GM19099 (cell line): ENCODE data around the gene NKD1.

Source experiments
- POLR2A ChIP-seq: IDR thresholded peaks from 3 replicates; pipeline ENCODE4 v1.6.1; 2011; ENCODE audit warnings: low read depth; ENCODE audit not compliant: insufficient read length; ENCODE audit errors: extremely low read depth

The NKD1 gene

DNA sequence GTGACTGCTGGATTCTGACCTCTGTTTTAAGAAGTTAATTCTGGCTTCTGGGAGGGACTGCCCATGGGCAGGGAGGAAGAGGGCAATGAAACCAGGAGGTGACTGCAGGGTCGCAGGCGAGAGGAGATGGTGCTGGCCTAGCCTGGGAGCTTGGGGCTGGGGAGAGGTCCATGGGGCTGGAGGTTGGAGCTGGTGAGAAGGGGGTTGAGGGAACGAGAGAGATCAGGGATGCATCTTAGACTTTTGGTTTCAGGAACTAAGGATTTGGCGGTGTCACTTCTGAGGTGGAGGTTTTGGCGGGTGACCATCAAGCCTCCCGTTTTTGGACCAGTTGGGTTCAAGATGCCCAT, 64.6 kb downstream of the NKD1 start:
- no peak for TF ChIP-seq POLR2A

DNA sequence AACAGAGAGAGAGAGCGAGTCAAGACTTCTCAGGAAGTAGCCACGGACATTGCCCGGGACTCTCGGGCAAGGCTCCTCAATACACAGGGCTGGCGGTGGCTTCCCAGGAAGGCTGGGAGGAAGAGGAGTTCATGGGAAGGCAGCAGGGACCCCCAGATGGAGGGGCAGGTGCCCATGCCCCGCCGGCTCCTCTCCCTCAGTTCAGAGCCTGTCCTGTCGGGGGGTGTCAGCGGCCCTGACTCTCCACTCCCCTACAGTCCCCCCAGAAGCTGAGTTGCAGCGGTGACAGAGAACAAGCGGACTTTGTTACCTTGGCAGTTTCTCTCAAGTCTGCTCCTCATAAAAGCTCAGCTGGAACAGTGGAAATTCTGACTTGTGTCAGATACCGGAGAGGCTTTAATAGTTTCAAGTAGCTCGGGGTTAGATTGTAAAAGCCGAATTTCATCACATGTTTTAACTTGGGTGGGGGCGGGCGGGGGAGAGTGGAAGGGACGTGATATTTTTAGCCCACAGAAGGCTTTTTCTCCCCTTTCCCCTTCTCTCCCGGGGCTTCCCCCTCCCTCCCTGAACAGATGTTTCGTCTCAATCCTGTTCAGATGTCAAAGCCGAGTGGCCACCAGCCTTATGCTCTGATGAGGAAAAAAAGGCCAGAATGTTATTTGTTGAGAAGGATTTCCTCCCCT, 65.2 kb downstream of the NKD1 start:
- TF ChIP-seq POLR2A = no peak

DNA sequence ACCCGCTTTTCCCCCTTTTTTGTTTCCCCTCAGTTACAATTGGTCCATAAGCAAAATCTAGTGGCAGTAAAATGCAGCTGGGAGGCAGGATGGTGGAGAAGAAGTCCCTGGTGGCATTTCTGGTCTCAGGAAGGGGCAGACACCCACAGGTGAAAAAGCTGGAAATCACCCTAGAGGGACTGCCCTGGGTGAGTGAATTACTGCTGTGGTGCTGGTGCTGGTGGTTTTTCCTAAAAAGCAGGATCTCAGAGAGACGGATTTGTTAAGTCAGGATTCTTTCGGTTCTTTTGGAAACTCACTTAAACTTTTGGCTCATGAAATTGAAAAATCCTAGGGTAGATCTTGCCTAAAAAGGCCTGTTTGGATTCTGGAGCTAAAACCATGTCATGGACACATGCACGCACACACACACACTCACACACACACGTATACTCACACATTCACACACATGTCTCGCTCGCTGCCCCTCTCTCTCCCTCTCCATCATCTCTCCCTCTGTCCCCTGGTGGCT, 65.8 kb downstream of the NKD1 start:
- no peak for TF ChIP-seq POLR2A

DNA sequence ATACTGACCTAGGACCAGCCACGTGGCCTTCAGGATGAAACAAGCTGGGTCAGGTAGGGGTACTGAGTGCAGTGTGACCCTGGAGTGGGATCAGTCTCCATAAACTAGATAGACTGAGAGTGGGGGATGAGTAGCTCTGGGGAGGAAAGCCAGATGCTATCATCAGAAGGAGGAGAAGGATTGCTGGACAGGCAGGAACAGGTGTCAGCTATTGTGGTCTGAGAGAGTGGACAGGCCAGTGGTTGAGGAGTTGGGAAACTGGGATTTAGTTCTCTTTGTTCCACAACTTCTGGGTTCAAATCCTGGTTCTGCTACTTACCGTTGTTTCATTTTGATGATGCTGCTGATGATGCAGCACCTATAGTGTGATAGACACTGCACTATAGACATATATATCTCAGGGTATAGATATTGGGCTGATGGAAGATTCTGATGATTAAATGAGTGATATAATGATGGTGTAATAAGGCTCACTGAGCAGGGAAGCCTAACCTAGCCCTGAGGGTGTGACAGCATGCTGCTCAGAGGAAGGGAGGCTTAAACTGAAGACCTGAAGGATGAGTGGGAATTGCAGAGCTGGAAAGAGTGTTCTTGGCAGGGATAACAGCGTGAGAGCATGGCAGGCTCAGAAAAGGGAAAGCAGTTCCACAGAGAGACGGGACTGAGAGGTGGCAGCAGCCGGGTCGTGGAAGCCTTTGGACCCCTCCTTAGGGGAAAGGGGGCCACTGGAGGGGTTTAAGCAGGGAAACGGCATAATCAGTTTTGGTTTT, 66.9 kb downstream of the NKD1 start:
- TF ChIP-seq POLR2A = no peak

DNA sequence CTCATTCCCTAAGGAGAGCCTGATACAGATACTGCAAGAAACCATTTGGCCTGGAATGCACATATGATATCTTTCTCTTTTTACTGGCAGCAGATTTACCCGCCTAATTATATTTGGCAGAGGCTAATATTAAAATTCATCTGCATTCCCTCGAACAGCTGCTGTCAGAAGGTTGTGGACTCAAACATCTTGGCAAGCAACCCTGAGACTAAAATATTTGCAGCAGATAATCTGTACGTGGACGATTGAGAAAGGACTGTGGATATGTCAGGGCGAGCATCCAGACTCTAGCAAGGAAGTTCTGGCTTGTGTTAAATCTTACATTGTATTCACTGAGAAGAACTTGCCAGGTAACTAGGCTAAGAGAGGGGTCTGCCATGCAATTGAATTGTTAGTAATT, 67.7 kb downstream of the NKD1 start:
- no peak for TF ChIP-seq POLR2A

DNA sequence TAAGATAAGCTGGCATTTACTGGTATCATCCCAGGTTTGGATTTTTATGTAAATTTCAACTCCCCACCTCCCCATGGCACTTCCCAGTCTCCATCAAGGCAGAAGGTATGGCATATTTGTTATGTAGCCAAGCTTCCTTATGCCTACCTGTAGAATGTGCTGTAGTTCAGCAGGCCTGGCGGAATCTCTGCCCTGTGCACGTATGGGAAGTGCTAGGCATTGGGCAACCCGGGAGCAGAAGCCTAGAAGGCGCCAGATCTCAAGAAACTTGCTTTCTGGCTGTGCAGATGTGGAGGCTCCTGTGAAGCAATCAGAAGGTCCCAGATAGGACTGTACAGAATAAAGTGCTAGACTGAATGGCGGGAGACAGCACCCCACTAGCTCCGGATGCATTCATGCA, 68.2 kb downstream of the NKD1 start:
- no peak for TF ChIP-seq POLR2A

DNA sequence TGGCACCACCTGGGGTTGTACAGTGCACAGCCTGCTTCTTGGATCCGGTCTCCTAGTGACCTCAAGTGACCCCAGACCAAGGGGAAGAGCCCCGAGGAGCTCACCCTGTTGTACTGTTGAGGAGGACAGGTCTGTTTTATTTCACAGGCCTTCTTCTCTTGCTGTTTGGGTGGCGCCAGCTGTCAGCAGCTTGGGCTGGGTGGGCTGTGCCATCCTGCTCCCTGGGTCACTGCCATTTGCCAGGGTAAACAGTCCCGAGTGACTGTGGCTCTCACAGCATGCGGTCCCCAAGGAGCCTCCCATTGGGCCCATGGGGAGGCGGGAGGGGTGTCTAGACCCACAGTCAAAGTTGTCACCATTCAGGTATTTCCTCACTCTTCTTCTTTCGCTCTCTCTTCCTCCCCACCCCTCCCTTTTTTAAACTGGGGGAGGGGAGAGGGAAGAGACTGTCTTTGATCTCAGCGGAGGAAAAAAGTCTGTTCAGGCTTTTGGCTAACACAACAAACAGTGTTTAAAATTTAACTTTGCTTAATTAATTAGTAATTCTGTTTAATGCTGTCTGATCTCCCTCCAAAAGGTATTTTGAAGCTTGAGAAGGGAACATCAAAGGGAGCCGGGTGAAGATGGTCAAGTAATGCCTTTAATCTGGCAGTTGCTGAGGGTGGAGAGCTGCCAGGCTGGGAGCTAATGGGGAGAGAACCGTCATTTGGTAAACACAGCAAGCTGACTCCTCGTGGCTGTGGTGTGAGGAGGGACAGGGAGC, 68.9 kb downstream of the NKD1 start:
- TF ChIP-seq POLR2A = no peak

DNA sequence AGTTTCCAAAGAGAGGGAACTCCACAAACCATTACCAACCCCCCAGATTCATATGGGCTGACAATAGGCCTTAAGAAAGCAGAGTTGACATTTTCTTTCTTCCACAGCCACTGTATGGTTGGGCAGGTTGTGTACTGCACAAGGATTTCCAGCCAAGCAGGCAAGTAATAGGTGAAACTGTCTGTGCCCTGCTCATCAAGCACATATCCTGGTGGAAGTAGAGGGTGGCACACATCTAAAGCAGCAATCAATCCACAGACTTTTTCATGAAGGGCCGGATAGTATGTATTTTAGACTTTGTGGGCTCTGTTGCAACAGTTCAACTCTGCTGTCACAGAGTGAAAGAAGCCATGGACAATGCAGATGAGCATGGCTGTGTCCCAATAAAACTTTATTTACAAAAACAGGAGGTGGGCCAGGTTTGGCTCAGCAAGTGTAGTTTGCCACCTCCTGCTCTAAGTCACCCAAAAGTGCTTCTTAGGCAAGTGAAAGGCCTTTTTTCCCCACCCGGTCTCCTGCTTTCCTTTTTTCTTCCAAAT, 69.5 kb downstream of the NKD1 start:
- TF ChIP-seq POLR2A = no peak

DNA sequence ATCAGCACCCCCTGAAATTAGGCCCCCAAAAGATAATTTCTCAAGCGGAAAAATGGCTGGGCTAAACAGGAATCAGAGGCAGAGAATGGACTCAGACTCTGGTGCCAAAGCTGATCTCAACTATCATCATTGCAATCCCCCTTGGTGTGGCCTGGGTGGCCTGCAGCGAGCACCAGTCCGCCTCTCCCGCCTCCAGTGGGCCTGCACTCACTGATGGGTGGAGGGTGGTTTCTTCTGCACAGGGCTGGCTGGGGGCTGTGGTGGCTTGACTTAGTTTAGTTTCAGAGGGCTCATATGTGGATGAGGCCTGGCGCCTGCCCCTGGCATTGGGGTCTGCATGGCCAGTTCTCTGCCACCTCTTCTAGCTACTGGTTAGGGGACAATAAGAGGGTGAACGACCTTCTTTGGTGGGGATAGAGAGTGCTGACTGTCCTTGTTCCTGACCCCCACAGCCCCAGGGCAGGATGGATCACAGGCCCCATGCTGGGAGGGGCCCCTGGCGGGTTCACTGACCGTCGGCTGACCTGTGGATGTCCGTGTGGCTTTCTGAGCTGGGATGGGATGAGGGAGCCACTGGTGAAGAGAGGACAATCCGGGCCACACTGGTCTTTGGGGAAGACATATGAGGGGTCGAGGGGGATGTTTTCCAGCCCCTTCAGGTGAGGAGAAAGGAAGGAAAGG, 70.2 kb downstream of the NKD1 start:
- TF ChIP-seq POLR2A = no peak

DNA sequence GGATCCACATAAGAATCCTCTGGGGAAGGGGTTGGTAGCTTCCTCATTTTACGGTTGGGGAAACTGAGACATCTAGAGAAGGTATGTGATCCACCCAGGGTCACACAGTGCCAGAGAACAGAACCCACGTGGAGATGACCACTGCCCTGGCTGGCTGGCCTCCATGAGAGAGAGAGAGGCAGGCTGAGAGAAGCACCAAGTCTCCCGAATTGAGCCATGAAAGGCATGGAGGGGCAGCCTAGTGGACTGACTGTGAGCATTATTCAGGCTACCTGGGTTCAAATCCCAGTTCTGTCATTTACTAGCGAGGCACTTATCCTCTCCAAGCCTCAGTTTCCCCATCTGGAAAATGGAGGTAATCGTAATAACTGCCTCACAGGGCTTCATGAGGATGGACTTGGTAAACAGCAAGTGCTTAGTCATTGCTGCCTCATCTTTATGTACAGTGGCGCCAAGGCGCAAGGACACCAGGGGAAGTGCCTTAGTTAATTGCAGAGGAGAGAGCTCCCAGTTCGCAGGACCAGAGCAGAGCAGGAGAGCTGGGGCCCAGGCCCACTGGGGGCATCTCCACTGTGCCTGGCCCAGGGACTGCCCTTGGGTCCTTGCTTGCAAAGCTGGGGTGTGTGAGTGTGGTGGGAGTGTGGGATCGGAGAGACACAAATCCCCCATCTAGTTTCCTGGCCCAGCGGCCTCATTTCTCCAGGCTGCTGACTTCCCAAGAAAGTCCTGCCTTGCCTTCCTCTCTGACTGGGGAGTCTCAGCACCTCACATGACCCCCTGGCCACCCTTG, 71.7 kb downstream of the NKD1 start:
- no peak for TF ChIP-seq POLR2A

DNA sequence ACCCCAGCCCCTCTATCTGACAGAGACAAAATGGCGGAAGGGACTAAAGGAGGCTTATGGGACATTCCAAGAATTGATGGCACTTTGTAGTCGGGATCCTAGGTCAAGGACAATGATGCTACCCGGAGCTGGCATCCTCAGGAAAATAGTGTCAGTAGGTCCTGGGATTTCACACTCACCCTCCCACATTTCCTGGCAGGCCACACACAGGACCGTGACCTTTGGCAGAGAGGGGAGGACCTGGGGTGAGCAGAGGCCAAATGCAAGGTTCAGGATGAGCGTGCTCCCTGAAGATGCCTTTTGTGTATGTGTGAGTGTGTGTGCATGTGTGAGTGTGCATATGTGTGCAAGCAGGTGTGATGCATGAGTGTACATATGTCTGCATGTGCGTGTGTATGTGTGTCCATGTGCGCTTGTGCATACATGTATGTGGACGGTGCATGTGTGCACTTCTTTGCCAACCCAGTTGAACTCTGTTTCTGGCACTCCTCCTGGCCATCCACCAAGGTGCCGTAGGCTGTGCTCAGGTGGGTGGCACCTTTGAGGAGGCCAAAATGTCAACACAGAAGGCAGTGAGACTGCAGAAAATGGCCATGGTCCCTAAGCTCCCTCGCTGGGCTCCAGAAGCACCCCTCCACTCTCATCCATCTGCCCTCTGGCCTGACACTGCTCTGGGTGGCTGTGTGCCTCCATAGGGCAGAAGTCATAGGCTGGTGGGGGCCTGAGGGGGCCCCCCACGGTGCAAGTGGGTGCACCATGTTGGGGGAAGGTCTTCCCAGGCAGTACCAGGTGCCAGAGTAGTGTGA, 72.7 kb downstream of the NKD1 start:
- no peak for TF ChIP-seq POLR2A

DNA sequence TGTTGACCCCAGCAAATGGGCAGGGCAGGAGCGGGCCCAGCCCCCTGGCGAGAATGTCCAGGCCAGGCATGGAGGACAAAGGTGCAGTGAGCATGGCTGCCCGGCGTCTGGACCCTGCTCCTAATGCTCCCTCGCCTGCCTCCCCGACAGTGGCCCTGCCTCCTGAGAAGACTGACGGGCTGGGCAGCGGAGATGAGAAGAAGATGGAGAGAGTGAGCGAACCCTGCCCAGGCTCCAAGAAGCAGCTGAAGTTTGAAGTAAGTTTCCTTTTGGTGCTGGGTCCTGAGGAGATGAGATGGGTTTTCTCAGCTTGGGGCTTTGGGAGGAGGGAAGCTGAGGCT, 73.2 kb downstream of the NKD1 start:
- no peak for TF ChIP-seq POLR2A

DNA sequence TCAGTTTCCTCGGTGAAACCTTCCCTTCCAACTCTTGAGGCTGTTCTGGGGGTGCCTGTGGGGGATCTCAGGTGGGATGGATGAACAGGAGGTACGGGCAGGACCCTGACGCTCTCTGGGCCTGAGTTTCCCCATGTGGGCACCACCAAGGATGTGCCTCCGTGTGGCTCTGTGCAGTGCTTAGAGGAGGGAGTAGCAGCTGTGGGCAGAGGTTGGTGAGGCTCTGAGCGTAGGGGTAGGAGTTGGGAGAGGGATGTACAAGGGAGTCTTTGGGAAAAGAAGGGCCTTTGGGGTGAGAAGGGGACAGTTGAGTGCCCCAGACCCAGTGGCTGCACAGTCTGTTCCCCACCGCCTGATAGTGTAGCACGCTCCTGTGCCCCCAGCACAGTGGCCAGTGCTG, 73.8 kb downstream of the NKD1 start:
- no peak for TF ChIP-seq POLR2A

DNA sequence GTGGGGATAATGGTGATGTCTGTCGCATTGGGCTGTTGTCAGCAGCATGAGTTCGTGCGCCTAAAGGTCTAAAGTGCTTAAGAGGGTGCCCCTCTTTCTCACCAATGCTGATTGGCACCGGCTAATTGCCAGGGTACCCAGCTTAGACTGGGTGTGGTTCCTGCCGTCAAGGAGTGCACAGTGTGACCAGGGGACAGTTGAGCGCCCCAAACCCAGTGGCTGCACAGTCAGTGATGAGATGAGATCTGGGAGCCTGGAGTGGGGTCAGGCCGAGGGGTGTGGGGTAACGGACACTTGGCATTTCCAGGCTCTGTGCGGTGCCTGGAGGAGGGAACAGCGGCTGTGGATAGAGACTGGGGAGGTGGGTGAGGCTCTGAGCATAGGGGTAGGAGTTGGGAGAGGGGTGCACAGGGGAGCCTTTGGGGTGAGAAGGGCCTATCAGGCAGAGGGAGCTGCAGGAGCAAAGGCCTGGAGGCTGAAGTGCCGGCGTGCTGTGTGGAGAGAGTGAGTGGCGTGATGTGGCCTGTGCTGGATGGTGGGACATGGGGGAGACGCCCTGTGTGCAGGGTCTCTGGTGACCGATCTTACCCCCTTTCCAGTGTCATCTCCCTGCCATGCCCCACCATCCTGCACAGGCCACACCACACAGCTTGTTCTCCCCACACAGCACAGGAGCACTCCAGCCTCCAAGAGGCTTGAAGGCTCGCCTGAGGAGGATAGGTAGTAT, 74.6 kb downstream of the NKD1 start:
- no peak for TF ChIP-seq POLR2A
